NCI-H1930 (cell line): ENCODE measurements around the gene PALLD.

Source experiments
- DNase-seq, 2 experiments: peaks; one replicate each; lab custom pipeline; 2025; lab: John Stamatoyannopoulos, UW

Gene PALLD

GRCh38 chr4:168972596-168972995 is 475.7 kb downstream of the PALLD start:
- DNase-seq, result no peak
